GM12878 (cell line): ENCODE data around the gene LTB4R. TPM values are rescaled to one million over a fixed set of nuclear protein-coding genes. Genes with fewer than 3 reads are reported as not detected.
A peak's percentile ranks its signal among the peaks of the same experiment; 100 is the strongest.

Experiments
- ATAC-seq: fragments of 200-7000 bp; cut with Tn5 transposase; 3 replicates; pipeline ENCODE4 v1.9.1; 2020; ENCODE audit warnings: mild to moderate bottlenecking, moderate library complexity
- BruUV-seq: library from RNA; stranded (reverse); fragments of 400-500 nt; replicated peaks from 2 replicates; lab custom pipeline; 2021; lab: Mats Ljungman, UMichigan
- CTCF ChIA-PET: fragments of 300-600 bp; sonication (Branson Sonifier 250); formaldehyde crosslinking; extraction: SDS; loops from one replicate; lab custom pipeline; 2021; ENCODE audit warnings: inconsistent platforms; lab: Yijun Ruan, JAX
- POLR2A ChIA-PET: fragments of 350-600 bp; formaldehyde crosslinking; extraction: SDS; loops from one replicate; lab custom pipeline; 2021; ENCODE audit warnings: inconsistent platforms; lab: Charles Lee
- RAD21 ChIA-PET: fragments of 300-600 bp; sonication (Branson Sonifier 250); formaldehyde crosslinking; loops from one replicate; lab custom pipeline; 2023; ENCODE audit warnings: antibody characterized with exemption; ENCODE audit not compliant: unreplicated experiment; lab: Charles Lee
- SMC1A ChIA-PET: fragments of 300-600 bp; sonication (Branson Sonifier 250); formaldehyde crosslinking; loops from one replicate; lab custom pipeline; 2023; ENCODE audit not compliant: unreplicated experiment, uncharacterized antibody; lab: Charles Lee
- DNase-seq: peaks from one replicate; pipeline ENCODE4 v3.0.0-alpha.2; 2011; ENCODE audit warnings: low read depth, low spot score
- FAIRE-seq: peaks from 3 replicates; lab custom pipeline; 2011; peaks lifted over from hg19 to GRCh38; lab: Jason Lieb, UNC
- H2AFZ ChIP-seq: 2 replicates; pipeline ENCODE4 v1.6.0; 2011; ENCODE audit warnings: low read depth, low read length, control low read depth; ENCODE audit not compliant: control insufficient read depth
- H3K27ac ChIP-seq: 2 replicates; pipeline ENCODE4 v1.5.1; 2011; ENCODE audit warnings: control low read depth; ENCODE audit not compliant: control insufficient read depth, insufficient read depth
- H3K27me3 ChIP-seq, 2 experiments: replicated peaks in 1 of 2; 2 replicates each; pipeline versions ENCODE4 v1.6.0 to v1.6.1; 2011; ENCODE audit warnings: low read length in 1 of 2; ENCODE audit not compliant: control insufficient read depth in 2 of 2, insufficient read depth in 2 of 2
- H3K36me3 ChIP-seq, 2 experiments: 2 replicates each; pipeline ENCODE4 v1.5.1; 2011; ENCODE audit warnings: low read length in 1 of 2; ENCODE audit not compliant: control insufficient read depth in 2 of 2, insufficient read depth in 2 of 2
- H3K4me1 ChIP-seq: 2 replicates; pipeline ENCODE4 v1.6.1; 2011; ENCODE audit warnings: mild to moderate bottlenecking, low read length, moderate library complexity, mixed read lengths; ENCODE audit not compliant: control insufficient read depth, insufficient read depth
- H3K4me2 ChIP-seq: 2 replicates; pipeline ENCODE4 v1.6.0; 2011; ENCODE audit warnings: control low read depth; ENCODE audit not compliant: control insufficient read depth, insufficient read depth
- H3K4me3 ChIP-seq: fragments of 200-600 bp; sonication (generic); 2 replicates; pipeline ENCODE4 v1.5.1; 2016
- H3K79me2 ChIP-seq: 2 replicates; pipeline ENCODE4 v1.6.0; 2011; ENCODE audit warnings: low read length; ENCODE audit not compliant: control insufficient read depth, insufficient read depth
- H3K9ac ChIP-seq: 2 replicates; pipeline ENCODE4 v1.8.0; 2011; ENCODE audit warnings: low read length, control low read depth, mixed read lengths; ENCODE audit not compliant: control insufficient read depth, insufficient read depth
- H3K9me3 ChIP-seq: replicated peaks from 3 replicates; pipeline ENCODE4 v1.5.1; 2011; ENCODE audit warnings: mild to moderate bottlenecking, low read length; ENCODE audit not compliant: control insufficient read depth, insufficient read depth
- H4K20me1 ChIP-seq: 2 replicates; pipeline ENCODE4 v1.6.0; 2011; ENCODE audit not compliant: control insufficient read depth, insufficient read depth
- BCL11A ChIP-seq: IDR thresholded peaks from 2 replicates; pipeline ENCODE4 v1.6.1; 2011; ENCODE audit warnings: low read depth, low read length
- BRCA1 ChIP-seq: IDR thresholded peaks from 2 replicates; pipeline ENCODE4 v1.6.1; 2011; ENCODE audit warnings: low read depth, low read length, improper control_type of control experiment
- FOXK2 ChIP-seq: fragments of 450-650 bp; IDR thresholded peaks from 2 replicates; pipeline ENCODE4 v1.6.1; 2017; ENCODE audit warnings: mild to moderate bottlenecking, moderate library complexity
- IRF3 ChIP-seq: fragments of 450-650 bp; IDR thresholded peaks from 2 replicates; pipeline ENCODE4 v1.6.1; 2014; ENCODE audit warnings: mild to moderate bottlenecking
- POLR2A ChIP-seq: IDR thresholded peaks from 2 replicates; pipeline ENCODE4 v1.6.1; 2011; ENCODE audit warnings: low read depth, mild to moderate bottlenecking, low read length
- PRDM15 ChIP-seq: fragments of 450-650 bp; formaldehyde crosslinking; IDR thresholded peaks from 2 replicates; pipeline ENCODE4 v1.4.0; 2020; ENCODE audit warnings: mild to moderate bottlenecking, moderate library complexity
- RELA ChIP-seq: fragments of 450-650 bp; IDR thresholded peaks from 2 replicates; pipeline ENCODE4 v1.8.0; 2014; ENCODE audit warnings: borderline replicate concordance; ENCODE audit not compliant: partially characterized antibody
- YBX1 ChIP-seq: fragments of 450-650 bp; IDR thresholded peaks from 2 replicates; pipeline ENCODE4 v1.6.1; 2016; ENCODE audit warnings: antibody characterized with exemption
- ZNF274 ChIP-seq: IDR thresholded peaks from one replicate; pipeline ENCODE4 v1.8.0; 2011; ENCODE audit not compliant: insufficient read length, insufficient read depth
- ZNF384 ChIP-seq: IDR thresholded peaks from 2 replicates; pipeline ENCODE4 v1.6.1; 2012; ENCODE audit warnings: low read depth, mild to moderate bottlenecking, low read length, improper control_type of control experiment, borderline replicate concordance
- WGBS: methylation state at CpG from one replicate; pipeline ENCODE4 v1.1.6; 2016; ENCODE audit warnings: low lambda C conversion rate; ENCODE audit not compliant: insufficient replicate concordance, insufficient coverage; ENCODE audit errors: missing lambda C conversion rate; 5-methylcytosine and 5-hydroxymethylcytosine counted together
- in situ Hi-C: fragments of 300-500 bp; cut with MboI; formaldehyde crosslinking; loops from 9 replicates; pipeline ENCODE4 v1.14.3; 2018; ENCODE audit warnings: mixed read lengths
- intact Hi-C: fragments of 100-400 bp; cut with micrococcal nuclease; formaldehyde crosslinking; loops from one replicate; pipeline ENCODE4 v1.14.2; 2022; ENCODE audit not compliant: unreplicated experiment
- polyA plus RNA-seq, 11 experiments: library from polyadenylated mRNA; depleted of rRNA in 4 of 11; unstranded in 6 of 11; stranded (reverse) in 5 of 11; fragments of >200 nt; fragmentation: Nextera tagmentation in 4 of 11; fragmentation: Illumina TruSeq in 1 of 11; extraction: Ambion mirVana in 4 of 11; extraction: Trizol in 1 of 11; gene quantifications; 1 replicate in 1 of 11; 2 replicates in 10 of 11; pipeline versions ENCODE4 v1.2.1 to v1.2.3, GENCODE V29; 2011 to 2016; ENCODE audit warnings: inconsistent platforms in 2 of 11, missing spikeins in 2 of 11, low read depth in 1 of 11
- total RNA-seq, 4 experiments: library from RNA; depleted of rRNA in 3 of 4; stranded (reverse); fragments of >200 nt in 3 of 4; fragmentation: Illumina TruSeq in 1 of 4; extraction: Trizol in 1 of 4; gene quantifications; 2 replicates each; pipeline versions ENCODE4 v1.2.1 to v1.2.3, GENCODE V29; 2013 to 2021

LTB4R gene
- total and polyA plus RNA-seq, 10 of the 15 experiments (the other 5 are each of a cell fraction or from before 2014, with no cell fraction given) = 1.2 to 14.0 (median 4.0) TPM

- no TSS peak for BruUV-seq
- peaks cover 3 to 18% of the 10 kb centered on the region in 2 experiments; a peak in 3 of 4 replicates for H3K36me3 ChIP-seq
- ATAC-seq (no peak), FAIRE-seq (no peak), DNase-seq (no peak)
- no peak overlapping the region for H3K4me3 ChIP-seq
- intact Hi-C loops = no loop called here
- WGBS = 97% methylated on average over 9 of the region's 9 CpGs
- 0 out of 2 replicates have a peak, but pooled peaks have one; percentile 26 for TF ChIP-seq POLR2A
- no peak for TF ChIP-seq BRCA1
- H4K20me1 ChIP-seq = no peaks in the 10 kb centered on the region
- RAD21 ChIA-PET = no interaction called here
- H3K4me1 ChIP-seq = peaks cover 3% of the 10 kb centered on the region
- peaks cover 10% of the 10 kb centered on the region for H3K79me2 ChIP-seq
- no peak overlapping the region for H2AFZ ChIP-seq
- H3K9me3 ChIP-seq = no peaks in the 10 kb centered on the region
- no peaks in the 10 kb centered on the region for H3K27me3 ChIP-seq
- H3K4me2 ChIP-seq = no peak overlapping the region
- in situ Hi-C loops = no loop called here
- SMC1A ChIA-PET = interaction anchor here (0.9 to 1.1 kb wide), 2 partner anchors 16 to 23 kb away, joined by 3 read pairs; no protein-coding TSS in a partner anchor
- H3K9ac ChIP-seq = no peak overlapping the region
- H3K27ac ChIP-seq = no peak overlapping the region
- POLR2A ChIA-PET = interaction anchor here (10.9 kb wide), 1 partner anchor 22 kb away, joined by 171 read pairs; the partner anchor contains the start of gene TINF2
- CTCF ChIA-PET = interaction anchor here (1.1 kb wide), 1 partner anchor 30 kb away, joined by 3 read pairs; no protein-coding TSS in a partner anchor
Measured at GRCh38 chr14:24267516-24267915, 43.8 kb upstream of the LTB4R start.

- Histone ChIP-seq H3K4me1 (peaks cover 10% of the 10 kb centered on the region), H3K4me2 (no peak overlapping the region), H3K9ac (no peak overlapping the region), H3K9me3 (no peaks in the 10 kb centered on the region), H3K36me3 (peaks cover 3 to 18% of the 10 kb centered on the region in 2 experiments; a peak in 3 of 4 replicates), H3K79me2 (peaks cover 12% of the 10 kb centered on the region), H2AFZ (no peak overlapping the region), H3K27me3 (no peaks in the 10 kb centered on the region), H4K20me1 (no peaks in the 10 kb centered on the region), H3K4me3 (no peak overlapping the region), H3K27ac (no peak overlapping the region)
- SMC1A ChIA-PET = interaction anchor here (0.9 to 1.1 kb wide), 2 partner anchors 17 to 22 kb away, joined by 3 read pairs; no protein-coding TSS in a partner anchor
- DNase-seq (no peak), ATAC-seq (no peak), FAIRE-seq (no peak)
- CTCF ChIA-PET = interaction anchor here (1.1 to 17.1 kb wide), 2 partner anchors 23 to 29 kb away, joined by 3 to 266 read pairs; partner anchors contain the start of gene TINF2
- in situ Hi-C loops (no loop called here), intact Hi-C loops (no loop called here)
- TF ChIP-seq FOXK2 (no peak), ZNF274 (no peak), PRDM15 (no peak), RELA (no peak), IRF3 (no peak), BCL11A (no peak), YBX1 (no peak), ZNF384 (no peak)
- RAD21 ChIA-PET = interaction anchor here (0.5 kb wide), 1 partner anchor 25 kb away, joined by 3 read pairs; no protein-coding TSS in a partner anchor
- 89% methylated on average over 9 of the region's 9 CpGs for WGBS
- no TSS peak for BruUV-seq
- POLR2A ChIA-PET = interaction anchor here (0.6 to 10.9 kb wide), 2 partner anchors 23 to 98 kb away, joined by 3 to 171 read pairs; partner anchors contain the start of gene TINF2
Measured at GRCh38 chr14:24268225-24268624, 43.1 kb upstream of the LTB4R start.
